SK-N-SH treated with all-trans-retinoic acid at 6 μM for 48 hours (cell line): ENCODE data around the gene MINPP1.

Source experiments
- CSDC2 ChIP-seq: fragments of 250-450 bp; sonication (Bioruptor Pico); IDR thresholded peaks from 2 replicates; pipeline ENCODE4 v1.5.0; 2020; ENCODE audit warnings: mild to moderate bottlenecking, moderate library complexity
- ESRRG ChIP-seq: fragments of 250-450 bp; sonication (Bioruptor Pico); IDR thresholded peaks from 2 replicates; pipeline ENCODE4 v1.6.1; 2021; ENCODE audit warnings: mild to moderate bottlenecking
- GLIS3 ChIP-seq: fragments of 250-450 bp; sonication (Bioruptor Pico); IDR thresholded peaks from 2 replicates; pipeline ENCODE4 v1.5.0; 2020; ENCODE audit warnings: mild to moderate bottlenecking, moderate library complexity
- PPARA ChIP-seq: fragments of 250-450 bp; sonication (Bioruptor Pico); IDR thresholded peaks from 2 replicates; pipeline ENCODE4 v1.5.0; 2020; ENCODE audit warnings: mild to moderate bottlenecking, borderline replicate concordance

DNA sequence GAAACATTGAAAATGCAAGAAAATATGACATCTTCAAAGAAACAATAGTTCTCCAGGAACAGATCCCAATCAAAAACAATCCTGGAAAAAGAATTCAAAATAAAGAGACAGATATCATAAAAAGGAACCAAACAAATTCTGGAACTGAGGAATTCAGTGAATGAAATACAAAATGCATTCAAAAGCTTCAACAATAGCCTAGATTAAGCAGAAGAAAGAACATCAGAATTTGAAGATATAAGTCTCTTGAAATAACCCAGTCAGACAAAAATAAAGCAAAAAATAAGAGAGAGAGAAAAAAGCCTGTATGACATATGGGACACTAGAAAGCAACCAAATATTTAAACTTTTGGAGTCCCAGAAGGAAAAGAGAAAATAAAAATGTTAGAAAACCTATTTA is 60.3 kb downstream of the MINPP1 start:
- TF ChIP-seq ESRRG (CRISPR knock-in tag) (no peak), GLIS3 (no peak), CSDC2 (CRISPR knock-in tag) (no peak), PPARA (CRISPR knock-in tag) (no peak)
